HG03045 (cell line): ENCODE results near the gene RNF126.
"Not testable (repeated sequence)": the region's sequence is repeated elsewhere in the genome, so short reads cannot be mapped to it uniquely, and the experiment has no call there.

Source experiments
- ATAC-seq: cut with Tn5 transposase; IDR thresholded peaks from one replicate; pipeline ENCODE4 v1.9.1; 2021; ENCODE audit warnings: mild to moderate bottlenecking, moderate library complexity; ENCODE audit not compliant: unreplicated experiment

Gene RNF126

GRCh38 chr19:632579-633067, 30.4 kb downstream of the RNF126 start:
- ATAC-seq: peak; percentile 26

GRCh38 chr19:629961-630714, 32.9 kb downstream of the RNF126 start:
- no peak for ATAC-seq

DNA sequence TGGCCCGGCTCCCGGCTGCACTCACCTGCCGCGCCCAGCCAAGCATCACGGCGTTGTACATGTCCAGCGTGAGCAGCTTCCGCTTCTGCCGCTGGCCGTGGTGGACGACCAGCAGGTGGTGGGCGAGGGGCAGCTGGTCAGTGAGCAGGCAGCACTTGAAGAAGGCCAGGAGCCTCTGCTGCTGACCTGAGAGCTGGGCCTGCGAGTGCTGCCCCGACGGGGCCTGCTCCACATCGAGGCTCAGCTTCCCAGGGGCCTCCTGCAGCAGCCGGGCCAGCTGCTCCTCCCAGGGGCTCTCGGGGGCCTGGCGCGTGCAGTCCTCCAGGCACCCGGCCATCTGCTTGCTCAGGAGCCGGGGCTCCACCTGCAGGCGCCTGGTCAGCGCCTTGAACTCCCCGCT, 33.5 kb downstream of the RNF126 start:
- not testable (repeated sequence) for ATAC-seq

- ATAC-seq: no peak
Measured at GRCh38 chr19:628168-628567, 34.8 kb downstream of the RNF126 start.

DNA sequence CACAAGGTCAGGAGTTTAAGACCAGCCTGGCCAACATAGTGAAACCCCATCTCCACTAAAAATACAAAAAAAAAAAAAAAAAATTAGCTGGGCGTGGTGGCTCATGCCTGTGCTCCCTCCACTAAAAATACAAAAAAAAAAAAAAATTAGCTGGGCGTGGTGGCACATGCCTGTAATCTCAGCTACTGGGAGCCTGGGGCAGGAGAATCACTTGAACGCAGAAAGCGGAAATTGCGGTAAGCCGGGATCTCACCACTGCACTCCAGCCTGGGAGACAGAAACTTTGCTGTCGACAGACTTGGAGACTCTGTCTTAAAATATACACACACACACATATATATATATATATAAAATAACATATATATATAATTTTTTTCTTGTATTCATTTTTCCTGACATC, 36.4 kb downstream of the RNF126 start:
- not testable (repeated sequence) for ATAC-seq

- ATAC-seq: no peak
Measured at GRCh38 chr19:625257-625656, 37.8 kb downstream of the RNF126 start.

DNA sequence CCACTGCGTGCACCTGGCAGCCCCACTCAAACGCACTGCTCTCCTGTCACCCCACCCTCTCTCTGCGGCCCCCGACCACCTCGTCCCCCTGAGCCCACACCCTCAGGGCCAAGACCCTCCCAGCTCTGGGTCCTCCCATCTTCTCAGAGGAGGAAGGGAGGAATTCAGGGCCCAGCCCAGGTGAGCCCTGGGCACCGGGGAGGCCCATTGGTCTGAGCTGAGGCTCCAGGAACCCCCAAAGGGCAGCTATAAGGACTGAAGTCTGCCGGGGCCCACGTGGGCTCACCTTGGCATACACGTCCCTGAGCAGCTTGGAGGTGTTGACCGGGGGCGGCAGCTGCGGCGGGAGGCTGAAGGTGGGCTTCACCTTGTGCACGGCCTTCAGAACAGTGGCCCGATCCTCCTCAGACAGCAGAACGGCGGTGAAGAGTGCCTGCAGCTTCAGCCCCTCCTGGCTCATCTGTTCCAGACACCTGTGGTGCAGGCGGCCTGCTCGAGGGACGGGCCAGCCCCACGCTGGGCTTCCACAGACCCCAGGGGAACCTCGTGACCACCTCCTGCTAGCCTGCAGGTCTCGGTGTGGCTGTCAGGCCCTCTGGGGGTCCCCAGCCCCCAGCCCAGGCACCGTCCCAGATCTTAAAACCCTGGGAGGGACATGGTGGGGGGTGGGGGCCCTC, 38.4 kb downstream of the RNF126 start:
- ATAC-seq: no peak

DNA sequence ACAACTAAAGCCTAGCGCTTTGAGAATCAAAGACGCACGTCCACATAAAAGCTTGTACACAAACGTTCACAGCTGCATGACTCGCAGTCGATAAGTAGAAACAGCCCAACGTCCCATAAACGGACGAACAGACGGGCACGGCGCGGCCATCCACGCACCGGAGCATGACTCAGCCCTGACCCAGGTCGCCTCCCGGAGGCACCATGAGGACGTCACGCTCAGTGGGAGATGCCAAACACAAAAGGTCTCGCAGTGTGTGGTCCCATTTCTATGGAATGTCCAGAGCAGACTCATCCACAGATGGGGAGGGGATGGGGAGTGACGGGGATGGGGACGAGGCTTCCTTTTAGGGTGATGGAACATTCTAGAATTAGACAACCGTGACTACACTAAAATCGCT, 39.0 kb downstream of the RNF126 start:
- ATAC-seq: no peak

DNA sequence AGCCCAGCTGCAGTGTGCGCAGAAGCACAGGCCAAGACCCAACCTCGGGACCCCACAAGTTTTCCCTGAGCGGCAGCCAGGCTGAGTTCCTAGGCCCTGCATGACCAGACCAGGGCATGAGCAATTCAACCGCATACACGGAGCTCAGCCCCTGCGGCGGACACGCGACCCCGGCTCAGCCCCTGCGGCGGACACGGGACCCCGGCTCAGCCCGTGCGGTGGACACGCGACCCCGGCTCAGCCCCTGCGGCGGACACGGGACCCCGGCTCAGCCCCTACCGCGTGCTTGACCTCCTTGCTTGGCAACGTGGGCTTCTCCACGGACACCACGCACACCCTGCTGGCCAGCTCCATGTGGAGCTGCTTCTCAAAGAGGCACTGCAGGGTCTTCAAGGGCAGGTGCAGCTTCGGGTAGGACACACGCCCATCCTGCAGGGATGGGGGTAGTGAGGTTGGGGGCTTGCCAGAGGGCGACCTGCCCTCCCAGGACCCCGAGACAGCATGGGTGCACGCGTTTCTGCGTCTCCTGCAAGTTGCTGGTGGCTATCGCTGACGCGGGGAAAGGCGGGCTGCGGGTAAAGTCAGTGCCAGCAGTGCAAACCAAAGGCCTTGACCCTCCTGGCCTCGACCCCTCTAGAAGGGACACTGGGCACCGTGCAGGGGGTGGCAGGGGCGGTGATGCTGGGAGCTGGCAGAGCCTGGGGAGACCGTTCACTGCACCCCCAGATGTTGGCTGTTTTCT, 39.7 kb downstream of the RNF126 start:
- ATAC-seq: no peak

DNA sequence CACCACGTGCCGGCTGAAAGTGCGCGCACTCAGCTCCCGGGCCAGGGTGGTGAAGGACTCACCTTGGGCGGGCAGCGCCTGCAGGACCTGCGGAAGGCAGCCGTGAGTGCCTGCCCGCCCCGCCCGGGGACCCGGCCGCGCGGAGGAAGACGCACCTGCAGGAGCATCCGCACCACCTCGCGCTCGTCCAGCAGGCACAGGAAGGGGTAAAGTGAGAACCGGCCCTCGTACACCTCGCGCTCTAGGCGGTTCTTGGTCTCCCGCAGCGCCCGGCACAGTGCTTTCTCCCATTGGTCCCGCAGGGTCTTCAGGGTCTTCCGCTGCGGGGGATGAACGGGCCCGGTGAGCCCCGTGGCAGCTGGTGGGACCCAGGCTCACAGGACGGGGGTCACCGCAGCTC, 40.3 kb downstream of the RNF126 start:
- ATAC-seq: no peak

GRCh38 chr19:621819-622218, 41.2 kb downstream of the RNF126 start:
- no peak for ATAC-seq

- not testable (repeated sequence) for ATAC-seq
Measured at GRCh38 chr19:621191-621590, 41.8 kb downstream of the RNF126 start.

GRCh38 chr19:620166-620862, 42.7 kb downstream of the RNF126 start:
- no peak for ATAC-seq

DNA sequence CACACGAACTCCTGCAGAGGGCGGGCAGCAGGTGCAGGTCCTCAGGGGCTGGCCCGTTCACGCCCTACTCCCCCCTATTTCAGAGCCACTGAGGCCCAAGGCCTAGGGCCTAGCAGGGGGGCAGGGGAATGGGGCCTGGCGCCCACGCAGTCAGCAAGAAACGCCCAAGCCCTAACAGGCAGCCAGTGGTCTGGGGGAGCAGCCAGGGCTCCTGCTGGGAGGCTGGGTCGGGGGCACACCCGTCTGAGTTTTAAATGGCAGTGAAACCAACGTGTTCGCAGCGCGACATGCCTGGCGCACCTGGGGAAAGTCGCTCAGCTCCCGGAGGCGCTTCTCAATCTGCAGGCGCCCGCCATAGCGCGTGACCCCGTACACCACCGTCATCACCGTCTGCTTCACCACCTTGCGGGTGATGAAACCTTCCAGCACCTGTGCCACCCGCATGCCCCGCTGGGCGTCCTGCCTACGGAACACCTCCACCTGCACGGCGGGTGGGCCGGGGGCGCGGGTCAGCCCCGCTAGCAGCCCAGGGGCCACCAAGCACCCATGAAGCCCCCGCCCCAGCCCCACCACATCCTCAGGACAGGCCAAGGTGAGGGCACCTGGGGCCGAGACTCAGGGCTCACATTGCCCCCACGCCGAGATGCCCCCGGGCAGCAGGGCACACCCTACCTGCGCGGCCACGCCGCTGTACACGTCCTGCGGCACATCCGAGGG, 43.6 kb downstream of the RNF126 start:
- no peak for ATAC-seq

DNA sequence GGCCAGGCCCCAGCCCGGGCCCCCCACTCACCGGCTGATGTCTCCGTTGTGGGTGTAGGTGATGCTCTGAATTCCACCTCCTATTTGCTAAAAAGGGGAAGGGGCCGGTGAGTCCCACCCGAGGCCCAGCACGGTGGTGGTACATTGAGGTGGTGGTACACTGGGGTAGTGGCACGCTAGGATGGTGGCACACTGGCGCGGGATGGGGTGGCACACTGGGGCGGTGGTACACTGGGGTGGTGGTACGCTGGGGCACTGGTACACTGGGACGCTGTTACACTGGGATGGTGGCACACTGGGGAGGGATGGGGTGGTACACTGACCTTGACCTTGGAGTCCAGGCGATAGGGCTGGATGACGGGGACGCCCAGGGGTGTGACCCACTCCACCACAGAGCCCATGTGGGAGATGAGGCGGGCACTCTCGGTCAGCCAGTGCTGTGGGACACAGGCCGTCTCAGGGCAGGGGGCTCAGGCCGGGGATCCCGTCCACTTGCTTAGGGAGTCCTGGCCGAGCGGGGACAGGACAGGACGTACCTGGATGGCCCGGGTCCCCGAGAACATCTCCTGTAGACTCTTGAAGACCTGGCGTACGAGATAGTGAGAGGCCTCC, 44.2 kb downstream of the RNF126 start:
- no peak for ATAC-seq

DNA sequence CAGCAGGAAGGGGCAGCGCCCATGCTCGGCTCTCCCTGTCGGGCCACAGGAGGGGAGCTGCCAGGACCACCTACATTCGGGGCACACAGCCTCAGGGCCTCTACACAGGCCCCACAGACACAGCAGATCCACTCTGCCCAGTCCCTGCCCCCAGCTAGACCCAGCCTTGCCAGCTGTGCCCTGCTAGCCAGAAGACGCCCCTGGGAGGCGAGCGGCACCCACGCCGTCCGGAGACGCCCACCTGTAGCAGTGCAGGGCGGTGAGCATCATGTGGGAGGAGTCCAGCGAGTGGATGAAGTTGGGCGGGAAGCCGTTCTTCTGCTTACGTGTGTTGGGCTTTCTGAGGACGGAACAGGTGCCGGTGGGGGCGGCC, 44.8 kb downstream of the RNF126 start:
- ATAC-seq: no peak

DNA sequence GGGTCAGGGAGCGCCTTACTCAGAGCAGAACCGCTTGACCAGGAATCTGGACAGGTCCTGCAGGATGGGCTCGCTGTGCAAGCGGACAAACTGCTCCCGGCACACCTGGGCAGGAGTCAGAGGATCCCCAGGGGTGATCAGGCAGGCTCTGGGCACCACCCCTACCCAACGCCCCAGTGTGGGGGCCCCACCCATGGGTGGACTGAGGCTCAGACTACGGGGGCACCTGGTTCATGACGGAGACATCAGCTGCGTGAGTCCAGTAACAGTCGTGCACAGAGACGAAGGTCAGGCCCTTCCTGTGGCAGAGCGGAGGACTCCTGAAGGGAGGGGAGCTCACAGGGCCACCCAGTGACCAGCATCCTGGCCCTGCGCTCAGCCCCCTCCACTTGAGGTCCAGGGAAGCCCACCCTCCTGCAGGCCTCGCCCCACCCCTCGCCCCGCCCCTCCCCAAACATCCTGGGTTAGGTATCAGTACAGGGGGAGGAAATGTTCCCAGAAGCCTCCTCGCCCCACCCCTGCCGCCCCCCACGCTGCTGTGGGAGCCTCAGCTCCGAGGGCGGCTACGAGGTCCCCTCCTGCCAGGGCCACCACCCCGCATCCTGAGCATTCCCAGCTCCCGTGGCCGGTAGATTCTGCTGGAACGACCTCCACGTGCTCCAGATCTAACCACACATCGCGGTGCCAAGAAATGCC, 45.3 kb downstream of the RNF126 start:
- no peak for ATAC-seq

- no peak for ATAC-seq
Measured at GRCh38 chr19:616747-617526, 46.1 kb downstream of the RNF126 start.
